Ammon's horn (tissue), 1 donor: ENCODE results near the gene SLC7A5.
"Not testable (repeated sequence)": the region's sequence is repeated elsewhere in the genome, so short reads cannot be mapped to it uniquely, and the experiment has no call there.

Experiments
- DNase-seq: peaks from one replicate; pipeline ENCODE4 v3.0.0-alpha.2; 2016; ENCODE audit warnings: low spot score

SLC7A5 gene

DNA sequence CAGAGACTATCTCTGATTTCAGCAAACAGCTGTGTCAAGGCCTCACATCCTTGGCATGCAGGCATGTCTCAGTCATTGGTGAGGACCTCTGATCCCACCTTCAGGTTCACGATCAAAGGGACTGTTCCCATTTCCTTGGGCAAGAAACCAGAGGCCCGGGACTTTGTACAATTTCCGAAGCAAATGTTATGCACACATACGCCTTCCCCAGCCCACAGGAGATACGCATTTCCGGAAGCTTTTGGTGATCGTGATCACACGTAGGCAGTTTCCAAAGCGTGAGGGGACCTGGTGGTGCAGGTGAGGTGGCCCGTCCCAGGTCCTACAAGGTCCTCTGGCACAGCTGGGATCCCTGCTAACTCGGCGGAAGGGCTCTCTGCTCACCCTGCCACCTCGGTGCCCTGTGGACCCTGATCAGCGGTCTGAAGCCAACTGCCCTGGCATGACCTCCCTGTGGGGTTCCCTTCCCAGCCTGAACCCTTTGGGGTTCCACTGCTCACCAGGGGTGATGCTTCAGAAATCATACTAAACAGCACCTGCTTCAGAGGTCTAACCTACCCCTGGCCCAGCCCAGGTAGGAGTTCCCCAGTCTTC lies 74.7 kb downstream of the SLC7A5 start:
- no peak for DNase-seq

DNA sequence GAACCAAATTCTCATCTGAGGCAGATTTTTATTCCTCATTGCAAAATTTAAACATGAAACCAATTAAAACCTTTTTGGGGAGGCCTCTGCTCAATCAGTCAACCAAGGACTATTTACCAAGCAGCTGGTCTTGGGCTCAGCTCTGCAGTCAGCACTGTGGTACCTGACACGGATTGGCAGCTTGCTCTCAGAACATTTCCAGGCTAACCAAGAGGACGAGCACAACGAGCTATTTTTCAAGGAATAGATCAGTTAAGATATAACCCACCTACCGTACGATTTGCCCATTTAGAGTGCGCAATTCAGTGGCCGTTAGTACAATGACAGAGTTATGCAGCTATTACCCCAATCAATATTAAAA lies 77.1 kb downstream of the SLC7A5 start:
- no peak for DNase-seq

DNA sequence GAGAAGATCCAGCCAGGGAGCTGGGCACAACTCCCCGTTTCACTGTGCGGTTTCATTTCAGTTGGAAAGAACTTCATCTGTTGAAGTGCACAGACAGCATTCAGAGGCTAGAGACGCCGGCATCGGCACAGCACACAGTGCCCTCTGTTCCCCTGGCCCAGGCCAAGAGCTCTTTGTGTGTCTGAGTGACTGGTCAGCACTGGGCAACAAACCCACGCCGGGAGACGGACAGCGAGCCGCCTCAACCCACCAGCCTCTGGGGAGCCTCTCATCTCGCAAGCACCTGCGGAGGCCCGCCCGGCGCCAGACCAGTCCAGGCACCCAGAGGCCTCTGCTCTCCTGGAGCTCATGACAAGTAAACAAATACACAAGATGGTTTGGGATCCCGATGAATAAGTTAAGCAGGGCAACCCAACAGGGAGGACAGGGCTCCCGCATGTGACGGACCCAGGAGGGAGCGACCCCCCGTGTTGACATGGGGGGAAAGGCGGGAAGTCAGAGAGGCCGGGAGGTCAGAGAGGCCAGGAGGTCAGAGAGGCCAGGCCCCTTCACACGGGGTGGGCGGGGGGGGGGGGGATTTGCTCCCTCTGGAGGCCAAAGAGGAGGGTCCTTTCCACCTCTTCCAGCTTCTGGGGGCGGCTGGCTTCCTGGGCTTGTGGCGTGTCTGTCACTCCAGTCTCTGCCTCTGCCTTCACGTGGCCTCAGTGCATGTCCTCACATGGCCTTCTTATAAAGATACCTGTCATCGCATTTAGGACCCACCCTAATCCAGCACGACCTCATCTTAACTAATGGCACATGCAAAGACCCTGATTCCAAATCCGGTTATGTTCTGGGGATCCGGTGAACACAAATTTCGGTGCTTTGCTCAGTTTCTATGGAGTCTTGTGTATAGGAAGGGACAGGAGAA lies 77.8 kb downstream of the SLC7A5 start:
- peak; percentile 90 for DNase-seq

DNA sequence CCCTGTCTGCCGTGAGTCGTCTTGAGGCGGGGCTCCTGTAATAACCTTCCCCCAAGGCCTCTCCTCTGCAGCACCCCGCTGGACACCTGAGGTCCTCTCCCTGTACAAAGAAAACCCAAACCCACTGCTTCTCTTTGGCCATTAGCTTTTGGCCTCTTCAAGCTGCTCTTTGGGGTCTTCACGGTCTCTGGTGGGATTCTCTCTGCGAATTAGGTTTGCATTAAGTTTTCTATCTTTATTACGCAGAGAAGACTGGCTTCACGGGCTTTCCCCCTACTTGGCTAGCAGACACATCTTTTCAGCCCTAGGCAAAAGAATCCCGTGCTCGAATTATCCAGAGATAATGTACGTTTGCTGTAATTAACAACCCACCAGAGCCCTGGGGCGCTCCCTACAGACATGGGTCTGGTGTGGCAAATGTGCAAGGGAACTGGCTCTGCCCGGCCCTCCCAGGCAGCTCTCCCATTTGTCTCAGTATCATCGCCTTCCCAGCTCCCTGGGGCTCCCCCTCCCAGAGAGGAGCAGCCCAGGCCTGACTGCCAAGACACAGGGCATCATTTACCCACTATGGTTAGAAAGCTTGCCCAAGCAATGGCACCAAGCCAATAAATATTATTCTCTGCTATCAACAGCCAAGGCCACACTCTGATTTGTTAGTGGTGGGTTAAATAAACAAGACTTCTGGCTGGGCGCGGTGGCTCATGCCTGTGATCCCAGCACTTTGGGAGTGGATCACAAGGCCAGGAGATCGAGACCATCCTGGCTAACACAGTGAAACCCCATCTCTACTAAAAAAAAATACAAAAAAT lies 78.8 kb downstream of the SLC7A5 start:
- DNase-seq = no peak

DNA sequence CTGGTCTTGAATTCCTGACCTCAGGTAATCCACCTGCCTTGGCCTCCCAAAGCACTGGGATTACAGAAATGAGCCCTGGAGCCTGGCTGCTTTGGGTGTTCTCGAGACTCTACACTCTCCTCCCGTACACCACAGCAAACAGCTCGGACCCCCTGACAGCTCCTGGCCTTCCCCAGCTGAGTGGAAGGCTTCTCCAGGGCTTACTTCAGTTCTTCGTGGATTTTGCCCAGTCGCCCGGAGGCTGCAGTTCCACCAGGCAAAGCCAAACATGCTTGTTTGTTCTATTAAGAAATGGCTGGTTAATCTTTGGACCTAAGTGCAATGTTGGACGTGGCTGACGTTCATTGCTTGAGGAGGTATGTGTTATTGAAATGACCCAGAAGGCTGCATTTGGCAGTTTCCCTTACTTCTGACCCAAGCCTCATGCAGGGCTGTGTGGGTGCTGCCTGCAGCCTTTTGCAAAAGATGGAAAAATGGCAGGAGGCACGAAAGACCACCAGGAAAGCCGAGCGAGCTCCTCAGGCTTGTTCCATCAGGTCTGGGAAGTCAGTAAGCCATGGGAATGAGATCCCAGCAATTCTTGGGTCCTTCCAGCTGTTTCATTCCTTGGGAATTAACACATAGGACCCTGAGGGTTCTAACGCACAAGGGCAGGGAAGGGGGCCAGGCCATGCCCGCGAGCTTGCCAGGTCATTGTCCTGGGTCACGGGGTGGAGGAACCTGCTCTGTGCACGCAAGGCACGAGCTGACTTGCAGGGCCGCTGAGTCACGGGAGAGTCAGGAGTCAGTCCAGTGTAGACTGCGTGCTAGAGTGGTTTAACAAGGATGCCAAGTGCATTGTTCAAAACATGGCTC lies 79.6 kb downstream of the SLC7A5 start:
- no peak for DNase-seq

DNA sequence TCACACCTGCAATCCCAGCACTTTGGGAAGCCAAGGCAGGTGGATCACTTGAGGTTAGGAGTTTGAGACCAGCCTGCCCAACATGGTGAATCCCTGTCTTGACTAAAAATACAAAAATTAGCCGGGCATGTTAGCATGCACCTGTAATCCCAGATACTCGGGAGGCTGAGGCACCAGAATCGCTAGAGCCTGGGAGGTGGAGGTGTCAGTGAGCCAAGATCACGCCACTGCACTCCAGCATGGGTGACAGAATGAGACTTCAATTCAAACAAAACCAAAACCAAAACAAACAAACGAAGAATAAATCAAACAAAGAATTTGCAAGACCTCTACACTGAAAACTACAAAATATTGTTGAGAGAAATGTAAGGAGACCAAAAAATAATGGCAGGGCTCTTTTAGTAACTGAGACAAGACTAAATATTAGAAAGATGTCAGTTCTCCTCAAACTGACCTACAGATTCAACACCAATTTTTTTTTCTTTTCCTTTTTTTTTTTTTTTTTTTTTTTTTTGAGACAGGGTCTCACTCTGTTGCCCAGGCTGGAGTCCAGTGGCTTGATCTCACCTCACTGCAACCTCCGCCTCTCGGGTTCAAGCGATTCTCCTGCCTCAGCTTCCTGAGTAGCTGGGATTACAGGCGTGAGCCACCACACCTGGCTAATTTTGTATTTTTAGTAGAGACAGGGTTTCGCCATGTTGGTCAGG lies 80.4 kb downstream of the SLC7A5 start:
- not testable (repeated sequence) for DNase-seq

DNA sequence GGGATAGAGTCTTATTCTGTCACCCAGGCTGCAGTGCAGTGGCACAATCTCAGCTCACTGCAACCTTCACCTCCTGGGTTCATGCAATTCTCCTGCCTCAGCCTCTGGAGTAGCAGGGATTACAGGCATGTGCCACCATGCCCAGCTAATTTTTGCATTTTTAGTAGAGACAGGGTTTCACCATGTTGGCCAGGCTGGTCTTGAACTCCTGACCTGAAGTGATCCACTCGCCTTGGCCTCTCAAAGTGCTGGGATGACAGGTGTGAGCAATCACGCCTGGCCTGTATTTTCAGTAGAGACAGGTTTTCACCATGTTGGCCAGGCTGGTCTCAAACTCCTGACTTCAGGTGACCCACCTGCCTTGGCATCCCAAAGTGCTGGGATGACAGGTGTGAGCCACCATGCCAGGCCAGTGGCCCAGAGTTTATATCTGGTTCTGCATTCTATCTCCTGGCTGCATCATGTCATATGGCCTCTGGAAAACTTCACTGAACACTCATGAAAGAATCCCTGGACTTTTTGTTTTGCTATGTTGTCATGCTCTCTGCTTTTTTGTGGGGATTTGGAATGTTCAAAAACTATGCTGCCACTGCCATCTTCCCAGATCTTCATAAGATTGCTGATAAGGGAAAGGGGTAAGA lies 81.7 kb downstream of the SLC7A5 start:
- DNase-seq = not testable (repeated sequence)

DNA sequence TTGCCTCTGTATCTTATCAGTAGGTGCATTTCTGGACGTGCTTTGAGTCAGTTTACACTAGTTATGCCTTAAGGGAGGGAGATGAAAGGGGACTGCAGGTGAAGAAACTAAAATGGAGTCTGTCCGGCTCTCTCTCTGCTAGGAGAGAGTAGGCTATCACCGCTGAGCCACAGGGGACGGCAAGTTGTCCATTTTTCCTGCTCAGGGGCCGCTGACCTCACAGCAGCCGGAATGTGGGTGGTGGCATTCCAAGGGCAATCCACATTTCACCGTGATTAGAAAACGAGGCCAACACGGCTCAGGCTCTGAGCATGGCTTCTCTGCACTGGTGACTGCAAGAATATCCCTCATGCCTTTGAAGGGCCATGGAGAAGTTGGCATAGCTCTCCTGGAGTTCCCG lies 84.5 kb downstream of the SLC7A5 start:
- no peak for DNase-seq

DNA sequence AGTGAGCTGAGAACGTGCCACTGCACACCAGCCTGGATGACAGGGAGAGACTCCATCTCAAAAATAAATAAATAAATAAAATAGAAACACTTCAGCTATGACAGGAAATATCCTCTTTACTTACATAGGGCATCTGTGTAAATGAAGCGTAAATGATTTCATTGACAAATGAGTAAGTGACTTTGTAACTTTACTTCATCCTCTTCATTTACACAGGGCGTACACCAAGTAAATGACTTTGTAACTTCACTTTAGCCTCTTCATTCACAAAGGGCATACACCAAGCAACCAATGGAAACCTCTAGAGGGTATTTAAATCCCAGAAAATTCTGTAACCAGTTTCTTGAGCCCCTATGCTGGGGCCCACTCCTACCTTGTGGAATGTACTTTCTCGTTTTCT lies 87.3 kb downstream of the SLC7A5 start:
- DNase-seq = no peak

DNA sequence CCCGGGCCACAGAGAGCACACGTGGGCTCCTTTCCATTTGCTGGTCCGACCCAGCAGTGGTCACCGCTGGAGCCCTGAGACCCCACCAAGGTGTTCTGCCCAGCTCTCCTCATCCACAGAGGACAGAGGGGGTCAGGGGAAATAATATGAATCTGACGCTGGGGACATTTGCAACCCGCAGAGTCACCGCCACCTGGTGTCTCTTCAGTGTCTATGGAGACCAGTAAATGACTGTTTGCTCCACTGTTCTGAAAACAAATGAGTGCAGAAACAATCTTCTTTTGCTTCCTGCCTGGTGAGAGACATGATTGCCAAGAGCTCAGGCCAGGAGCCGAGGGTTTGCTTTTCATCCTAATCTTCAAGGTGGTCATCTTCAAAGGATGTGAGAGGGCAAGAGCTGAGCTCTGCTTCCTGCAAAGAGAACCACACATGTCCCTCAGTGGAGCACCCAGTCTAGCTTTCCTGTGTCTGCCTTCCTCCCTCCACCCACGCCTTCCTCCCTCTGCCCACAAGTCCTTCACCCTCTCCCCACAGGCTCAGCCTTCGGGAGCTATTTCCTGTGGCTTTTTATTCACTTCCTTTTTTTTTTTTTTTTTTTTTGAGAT lies 88.8 kb downstream of the SLC7A5 start:
- peak; percentile 81 for DNase-seq
